Measurements from ENCODE around the gene OLIG1. TPM values are rescaled to one million over a fixed set of nuclear protein-coding genes. Genes with fewer than 3 reads are reported as not detected.

Gene OLIG1
- total and polyA plus RNA-seq, 2 of the 4 experiments (the other 2 are of a cell fraction) = not detected

DNA sequence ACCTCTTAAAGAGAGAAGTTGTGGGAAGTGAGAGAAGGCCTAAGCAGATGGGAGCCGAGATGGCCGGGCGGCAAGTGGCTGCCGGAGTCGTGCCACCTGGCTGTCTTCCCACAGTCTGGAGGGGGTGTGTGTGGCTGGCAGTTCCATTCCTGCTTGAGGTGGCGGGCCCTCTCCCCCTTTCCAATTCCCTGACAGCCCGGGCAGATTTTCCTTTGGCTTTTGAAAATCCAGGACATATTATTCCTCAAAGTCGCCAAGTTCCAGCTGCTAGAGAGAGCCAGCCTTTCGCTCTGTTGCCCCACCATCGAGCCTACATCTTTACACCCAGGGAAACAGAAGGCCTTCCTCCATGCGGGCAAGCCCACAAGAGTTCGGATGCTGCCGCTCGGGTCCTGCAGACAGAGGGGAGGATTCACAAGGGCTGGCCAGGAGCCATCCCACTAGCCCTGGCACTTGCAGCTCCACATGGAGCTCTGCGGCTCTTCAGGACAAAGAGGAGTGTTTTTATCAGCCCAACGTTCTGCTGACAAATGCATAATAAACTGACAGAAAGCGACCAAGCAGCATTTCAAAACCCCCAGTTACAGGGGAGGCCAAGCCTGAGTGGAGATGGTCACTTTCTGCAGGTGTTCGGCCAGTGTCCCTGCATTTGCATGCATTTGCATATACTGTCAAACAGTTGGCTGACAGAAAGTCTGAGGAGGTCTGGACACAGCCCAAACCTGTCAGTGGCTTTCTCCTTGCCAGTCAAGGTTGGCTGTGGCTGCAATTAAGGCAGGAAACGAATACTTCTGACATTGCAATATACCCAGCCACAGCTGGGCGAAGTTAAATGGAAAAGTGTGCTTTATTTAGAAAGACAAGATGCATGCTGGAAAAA is 45.9 kb downstream of the OLIG1 start (continued):
- TF ChIP-seq, protein P1, sequence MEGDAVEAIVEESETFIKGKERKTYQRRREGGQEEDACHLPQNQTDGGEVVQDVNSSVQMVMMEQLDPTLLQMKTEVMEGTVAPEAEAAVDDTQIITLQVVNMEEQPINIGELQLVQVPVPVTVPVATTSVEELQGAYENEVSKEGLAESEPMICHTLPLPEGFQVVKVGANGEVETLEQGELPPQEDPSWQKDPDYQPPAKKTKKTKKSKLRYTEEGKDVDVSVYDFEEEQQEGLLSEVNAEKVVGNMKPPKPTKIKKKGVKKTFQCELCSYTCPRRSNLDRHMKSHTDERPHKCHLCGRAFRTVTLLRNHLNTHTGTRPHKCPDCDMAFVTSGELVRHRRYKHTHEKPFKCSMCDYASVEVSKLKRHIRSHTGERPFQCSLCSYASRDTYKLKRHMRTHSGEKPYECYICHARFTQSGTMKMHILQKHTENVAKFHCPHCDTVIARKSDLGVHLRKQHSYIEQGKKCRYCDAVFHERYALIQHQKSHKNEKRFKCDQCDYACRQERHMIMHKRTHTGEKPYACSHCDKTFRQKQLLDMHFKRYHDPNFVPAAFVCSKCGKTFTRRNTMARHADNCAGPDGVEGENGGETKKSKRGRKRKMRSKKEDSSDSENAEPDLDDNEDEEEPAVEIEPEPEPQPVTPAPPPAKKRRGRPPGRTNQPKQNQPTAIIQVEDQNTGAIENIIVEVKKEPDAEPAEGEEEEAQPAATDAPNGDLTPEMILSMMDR (conservative IDR thresholded peaks at IDR 0.05; ENCODE audit: low read depth, low read length) = no peak

DNA sequence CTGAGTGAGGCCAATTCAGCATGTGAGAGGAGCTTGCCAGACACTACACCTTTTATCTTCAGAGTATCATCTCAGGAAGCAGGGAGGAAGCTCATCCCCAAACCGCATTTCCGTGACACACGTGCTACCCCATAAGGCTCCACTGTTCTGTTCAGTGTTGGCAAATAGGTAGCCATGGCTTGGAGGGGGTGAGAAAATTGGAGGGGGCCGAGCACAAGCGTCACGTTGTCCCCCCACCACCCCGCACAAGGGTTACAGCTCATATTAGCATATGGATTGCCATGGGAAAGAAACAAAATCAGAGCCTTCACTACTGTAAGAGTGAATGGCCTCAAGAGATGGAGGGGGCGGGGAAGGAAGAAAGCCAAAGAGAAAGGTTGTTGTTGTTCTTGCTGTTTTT is 46.7 kb downstream of the OLIG1 start:
- Histone ChIP-seq H2AK5ac (ENCODE audit: low read depth, low read length) (no peak overlapping the region), H2AK9ac (replicated peaks; ENCODE audit: low read depth, low read length, poor library complexity) (no peak overlapping the region), H3K56ac (ENCODE audit: extremely low read depth, insufficient read depth, low read length) (no peak overlapping the region), H3K18ac (ENCODE audit: low read depth, low read length) (no peak overlapping the region), H3K36me3 (ENCODE audit: control insufficient read depth, insufficient read depth, low read length) (no peaks in the 10 kb centered on the region), H4K5ac (ENCODE audit: low read depth, low read length) (no peak overlapping the region), H3K9me3 (ENCODE audit: control insufficient read depth, insufficient read depth, low read length) (no peaks in the 10 kb centered on the region), H4K8ac (ENCODE audit: low read depth in 2 of 2, low read length in 2 of 2) (no peak overlapping the region), H3K14ac (replicated peaks; ENCODE audit: low read depth, low read length) (no peak overlapping the region), H2BK20ac (ENCODE audit: low read depth, low read length) (no peak overlapping the region), H4K91ac (ENCODE audit: insufficient read depth, low read depth, low read length) (no peak overlapping the region), H3K9me1 (ENCODE audit: insufficient read depth, low read length) (no peaks in the 10 kb centered on the region), H2BK15ac (ENCODE audit: low read depth, low read length) (no peak overlapping the region), H3K4me3 (ENCODE audit: insufficient read depth, low read depth, low read length) (no peak overlapping the region), H2AFZ (replicated peaks; ENCODE audit: low read length, poor library complexity) (no peak overlapping the region), H3K9ac (ENCODE audit: low read depth, low read length) (no peak overlapping the region), H3K23ac (ENCODE audit: low read depth, low read length) (no peak overlapping the region), H3K27me3 (ENCODE audit: control insufficient read depth, insufficient read depth, low read length) (peaks cover 62% of the 10 kb centered on the region), H3K79me1 (ENCODE audit: low read depth in 1 of 2, low read length in 2 of 2) (no peaks in the 10 kb centered on the region), H2BK120ac (ENCODE audit: low read depth, low read length) (no peak overlapping the region), H4K20me1 (ENCODE audit: insufficient read depth, low read length) (no peaks in the 10 kb centered on the region), H3K4ac (ENCODE audit: low read depth, low read length) (no peak overlapping the region), H3K4me1 (ENCODE audit: control insufficient read depth, insufficient read depth, low read length) (no peaks in the 10 kb centered on the region), H2BK5ac (ENCODE audit: low read depth, low read length, poor library complexity, severe bottlenecking) (no peak overlapping the region), H3K4me2 (ENCODE audit: low read depth, low read length) (no peak overlapping the region), H3K27ac (ENCODE audit: insufficient read depth, low read length) (no peak overlapping the region)
- TF ChIP-seq, protein P1 (conservative IDR thresholded peaks at IDR 0.05; ENCODE audit: low read depth, low read length) = no peak
- TF ChIP-seq MXI1 (IDR thresholded peaks at IDR 0.05; ENCODE audit: borderline replicate concordance, low read depth, low read length) (no peak), MAZ (IDR thresholded peaks at IDR 0.05; ENCODE audit: borderline replicate concordance, low read depth, low read length) (no peak), NFE2L2 (IDR thresholded peaks at IDR 0.05; ENCODE audit: low read depth, low read length) (no peak)
- dilution Hi-C loops (cut with HindIII; ENCODE audit: low sequenced_read_pairs, unreplicated experiment) = no loop called here
- BruUV-seq (replicated peaks) = no TSS peak
- intact Hi-C loops (cut with micrococcal nuclease) = no loop called here
- ChIA-PET CTCF (interaction anchor here (0.7 kb wide), 1 partner anchor 430 kb away, joined by 3 read pairs; no protein-coding TSS in a partner anchor), POLR2A (ENCODE audit: unreplicated experiment) (no interaction called here)
- in situ Hi-C loops (cut with MboI; ENCODE audit: low sequenced_read_pairs) = no loop called here
- DNase-seq (no peak), ATAC-seq (ENCODE audit: low read depth) (no peak)
- whole genome bisulfite sequencing, 2 experiments (ENCODE audit: extremely low coverage in 2 of 2, insufficient read length in 1 of 2) = no CpG with 5 or more reads among the region's 8 CpGs
